Keratinocyte (primary cell): Measurements from ENCODE around the gene CRPPA. TPM values are rescaled to one million over a fixed set of nuclear protein-coding genes. Genes with fewer than 3 reads are reported as not detected.

ENCODE experiments used
- DNase-seq: peaks from one replicate; pipeline ENCODE4 v3.0.0-alpha.2; 2011; ENCODE audit warnings: low read depth, missing footprints, low spot score
- FAIRE-seq: peaks from 2 replicates; lab custom pipeline; 2011; peaks lifted over from hg19 to GRCh38; lab: Jason Lieb, UNC
- H2AFZ ChIP-seq: 2 replicates; pipeline ENCODE4 v1.6.0; 2012; ENCODE audit warnings: low read length, control low read depth, inconsistent platforms; ENCODE audit not compliant: control insufficient read depth
- H3K27ac ChIP-seq: 2 replicates; pipeline ENCODE4 v1.5.1; 2011; ENCODE audit warnings: low read length; ENCODE audit not compliant: control insufficient read depth, insufficient read depth
- H3K27me3 ChIP-seq: 3 replicates; pipeline ENCODE4 v1.6.0; 2011; ENCODE audit warnings: low read length; ENCODE audit not compliant: control insufficient read depth, insufficient read depth; ENCODE audit errors: extremely low read depth
- H3K36me3 ChIP-seq, 2 experiments: 2 replicates in 1 of 2; 3 replicates in 1 of 2; pipeline ENCODE4 v1.5.1; 2011; ENCODE audit warnings: low read length in 2 of 2, mild to moderate bottlenecking in 1 of 2; ENCODE audit not compliant: control insufficient read depth in 2 of 2, insufficient read depth in 2 of 2; ENCODE audit errors: extremely low read depth in 1 of 2
- H3K4me1 ChIP-seq: 3 replicates; pipeline ENCODE4 v1.5.1; 2011; ENCODE audit warnings: low read length; ENCODE audit not compliant: control insufficient read depth, insufficient read depth; ENCODE audit errors: extremely low read depth
- H3K4me2 ChIP-seq: 3 replicates; pipeline ENCODE4 v1.6.0; 2011; ENCODE audit warnings: low read depth, low read length; ENCODE audit not compliant: control insufficient read depth, insufficient read depth; ENCODE audit errors: extremely low read depth
- H3K4me3 ChIP-seq, 3 experiments: fragments of 200-600 bp in 1 of 3; sonication (generic) in 1 of 3; 2 replicates in 2 of 3; 3 replicates in 1 of 3; pipeline ENCODE4 v1.5.1; 2011 to 2016; ENCODE audit warnings: low read length in 3 of 3, mild to moderate bottlenecking in 3 of 3, control low read depth in 2 of 3, inconsistent platforms in 1 of 3, low read depth in 1 of 3, mixed read lengths in 1 of 3, mixed run types in 1 of 3, moderate library complexity in 1 of 3; ENCODE audit not compliant: control insufficient read depth in 2 of 3, insufficient read depth in 2 of 3; ENCODE audit errors: extremely low read depth in 1 of 3
- H3K79me2 ChIP-seq: 2 replicates; pipeline ENCODE4 v1.6.0; 2012; ENCODE audit warnings: low read length; ENCODE audit not compliant: control insufficient read depth, insufficient read depth
- H3K9ac ChIP-seq: 3 replicates; pipeline ENCODE4 v1.6.0; 2011; ENCODE audit warnings: low read length; ENCODE audit not compliant: control insufficient read depth, insufficient read depth; ENCODE audit errors: extremely low read depth
- H3K9me1 ChIP-seq: 3 replicates; pipeline ENCODE4 v1.6.0; 2011; ENCODE audit warnings: low read length; ENCODE audit not compliant: control insufficient read depth, insufficient read depth; ENCODE audit errors: extremely low read depth
- H3K9me3 ChIP-seq: 2 replicates; pipeline ENCODE4 v1.5.1; 2012; ENCODE audit warnings: low read depth, low read length; ENCODE audit not compliant: control insufficient read depth
- H4K20me1 ChIP-seq: 3 replicates; pipeline ENCODE4 v1.6.0; 2011; ENCODE audit warnings: low read length; ENCODE audit not compliant: control insufficient read depth, insufficient read depth; ENCODE audit errors: extremely low read depth
- EZH2 ChIP-seq: IDR thresholded peaks from one replicate; pipeline ENCODE4 v1.6.1; 2012; ENCODE audit warnings: inconsistent platforms, mild to moderate bottlenecking, low read length, moderate library complexity
- dilution Hi-C: fragments of 300-500 bp; cut with MboI; formaldehyde crosslinking; loops from one replicate; pipeline ENCODE4 v1.7.0; 2020; ENCODE audit warnings: low sequenced_read_pairs; ENCODE audit not compliant: extremely low pct_ligation_motif_present
- polyA plus RNA-seq, 5 experiments: library from polyadenylated mRNA; depleted of rRNA in 3 of 5; stranded (reverse) in 3 of 5; stranded (forward) in 1 of 5; unstranded in 1 of 5; fragments of >200 nt; gene quantifications; 1 replicate in 1 of 5; 2 replicates in 3 of 5; 3 replicates in 1 of 5; pipeline versions ENCODE4 v1.2.1 to v1.2.3, GENCODE V29; 2011 to 2012; ENCODE audit warnings: missing spikeins in 2 of 5, low read depth in 1 of 5, low replicate concordance in 1 of 5
- TF ChIP-seq, protein P1 (sequence below), 3 experiments: IDR thresholded peaks in 1 of 3; conservative IDR thresholded peaks in 1 of 3; optimal IDR thresholded peaks in 1 of 3; 2 replicates in 2 of 3; 3 replicates in 1 of 3; pipeline versions ENCODE3 to v1.5.1; 2011; ENCODE audit warnings: low read length in 3 of 3, mild to moderate bottlenecking in 3 of 3, moderate library complexity in 2 of 3, control low read depth in 1 of 3, inconsistent platforms in 1 of 3; ENCODE audit not compliant: insufficient read depth in 2 of 3; ENCODE audit errors: extremely low read depth in 1 of 3

Gene CRPPA
- polyA plus RNA-seq, 1 donor (not counting 4 experiments of a cell fraction or from before 2014, with no cell fraction given): 0.51 TPM

GRCh38 chr7:16396766-16397500 is 24.4 kb downstream of the CRPPA start:
- TF ChIP-seq, protein P1, sequence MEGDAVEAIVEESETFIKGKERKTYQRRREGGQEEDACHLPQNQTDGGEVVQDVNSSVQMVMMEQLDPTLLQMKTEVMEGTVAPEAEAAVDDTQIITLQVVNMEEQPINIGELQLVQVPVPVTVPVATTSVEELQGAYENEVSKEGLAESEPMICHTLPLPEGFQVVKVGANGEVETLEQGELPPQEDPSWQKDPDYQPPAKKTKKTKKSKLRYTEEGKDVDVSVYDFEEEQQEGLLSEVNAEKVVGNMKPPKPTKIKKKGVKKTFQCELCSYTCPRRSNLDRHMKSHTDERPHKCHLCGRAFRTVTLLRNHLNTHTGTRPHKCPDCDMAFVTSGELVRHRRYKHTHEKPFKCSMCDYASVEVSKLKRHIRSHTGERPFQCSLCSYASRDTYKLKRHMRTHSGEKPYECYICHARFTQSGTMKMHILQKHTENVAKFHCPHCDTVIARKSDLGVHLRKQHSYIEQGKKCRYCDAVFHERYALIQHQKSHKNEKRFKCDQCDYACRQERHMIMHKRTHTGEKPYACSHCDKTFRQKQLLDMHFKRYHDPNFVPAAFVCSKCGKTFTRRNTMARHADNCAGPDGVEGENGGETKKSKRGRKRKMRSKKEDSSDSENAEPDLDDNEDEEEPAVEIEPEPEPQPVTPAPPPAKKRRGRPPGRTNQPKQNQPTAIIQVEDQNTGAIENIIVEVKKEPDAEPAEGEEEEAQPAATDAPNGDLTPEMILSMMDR (optimal IDR thresholded peaks at IDR 0.05 in 1 of 3, IDR thresholded peaks at IDR 0.05 in 1 of 3, conservative IDR thresholded peaks at IDR 0.05 in 1 of 3; ENCODE audit: extremely low read depth in 1 of 3, insufficient read depth in 2 of 3, low read length in 3 of 3): no peak
- TF ChIP-seq EZH2: no peak
- Histone ChIP-seq H3K27ac (no peak overlapping the region), H3K4me2 (no peak overlapping the region), H3K79me2 (no peaks in the 10 kb centered on the region), H3K9me3 (peaks cover 38% of the 10 kb centered on the region), H3K9ac (no peak overlapping the region), H3K27me3 (no peaks in the 10 kb centered on the region), H2AFZ (no peak overlapping the region), H3K4me3 (no peak overlapping the region), H3K4me1 (peaks cover 4% of the 10 kb centered on the region), H3K9me1 (no peaks in the 10 kb centered on the region), H3K36me3 (no peaks in the 10 kb centered on the region), H4K20me1 (no peaks in the 10 kb centered on the region)
- no peak for DNase-seq
- dilution Hi-C loops: no loop called here
- FAIRE-seq: peak; percentile 73

GRCh38 chr7:16395121-16395520 is 26.2 kb downstream of the CRPPA start:
- FAIRE-seq: no peak

More at GRCh38 chr7:16395121-16395520, 26.2 kb downstream of the CRPPA start:
- Histone ChIP-seq H3K4me1 (peaks cover 4% of the 10 kb centered on the region), H3K27ac (no peak overlapping the region), H3K9me3 (peaks cover 34% of the 10 kb centered on the region), H3K9ac (no peak overlapping the region), H3K79me2 (no peaks in the 10 kb centered on the region), H3K36me3 (no peaks in the 10 kb centered on the region), H3K9me1 (no peaks in the 10 kb centered on the region), H3K4me2 (peak overlapping the region; percentile 7), H4K20me1 (no peaks in the 10 kb centered on the region), H3K4me3 (no peak overlapping the region), H2AFZ (no peak overlapping the region), H3K27me3 (no peaks in the 10 kb centered on the region)
- no peak for DNase-seq
- TF ChIP-seq EZH2: no peak
- TF ChIP-seq, protein P1 (optimal IDR thresholded peaks at IDR 0.05 in 1 of 3, IDR thresholded peaks at IDR 0.05 in 1 of 3, conservative IDR thresholded peaks at IDR 0.05 in 1 of 3; ENCODE audit: extremely low read depth in 1 of 3, insufficient read depth in 2 of 3, low read length in 3 of 3): no peak
- dilution Hi-C loops: no loop called here
